Muscle of leg (tissue), 11 donors: ENCODE measurements around the gene EHMT1. TPM values are rescaled to one million over a fixed set of nuclear protein-coding genes. Genes with fewer than 3 reads are reported as not detected.

Source experiments
- DNase-seq: peaks from one replicate; pipeline ENCODE4 v3.0.0; 2013
- H3K27ac ChIP-seq: one replicate; pipeline ENCODE4 v1.5.1; 2013; ENCODE audit warnings: mild to moderate bottlenecking, low read length, control low read depth
- H3K27me3 ChIP-seq: one replicate; pipeline ENCODE4 v1.6.1; 2013; ENCODE audit warnings: low read length; ENCODE audit not compliant: control insufficient read depth, insufficient read depth
- H3K36me3 ChIP-seq: one replicate; pipeline ENCODE4 v1.6.1; 2013; ENCODE audit warnings: low read length; ENCODE audit not compliant: control insufficient read depth, insufficient read depth
- H3K4me1 ChIP-seq: one replicate; pipeline ENCODE4 v1.6.1; 2013; ENCODE audit warnings: low read length; ENCODE audit not compliant: control insufficient read depth, insufficient read depth
- H3K4me3 ChIP-seq: one replicate; pipeline ENCODE4 v1.5.1; 2013; ENCODE audit warnings: low read length, control low read depth
- H3K9me3 ChIP-seq: replicated peaks from 2 replicates; pipeline ENCODE4 v1.6.1; 2013; ENCODE audit warnings: low read depth, low read length; ENCODE audit not compliant: control insufficient read depth
- WGBS: methylation state at CpG from one replicate; pipeline ENCODE4 v1.1.5; 2013; ENCODE audit warnings: missing lambda C conversion rate; ENCODE audit not compliant: insufficient coverage; 5-methylcytosine and 5-hydroxymethylcytosine counted together
- polyA plus RNA-seq, 8 donors: library from polyadenylated mRNA; unstranded; fragments of 120-200 nt; gene quantifications; one replicate each; pipeline versions ENCODE4 v1.2.1 to v1.2.3, GENCODE V29; 2013; ENCODE audit warnings: inconsistent platforms in 1 of 8, low replicate concordance in 1 of 8; ENCODE audit not compliant: insufficient read length in 8 of 8, insufficient read depth in 1 of 8
- total RNA-seq: library from RNA; stranded (reverse); fragments of 120-200 nt; gene quantifications from one replicate; pipeline ENCODE4 v1.2.4, GENCODE V29; 2013

The EHMT1 gene
- total and polyA plus RNA-seq, 9 donors: 29.9 to 59.7 (median 47.7) TPM

DNA sequence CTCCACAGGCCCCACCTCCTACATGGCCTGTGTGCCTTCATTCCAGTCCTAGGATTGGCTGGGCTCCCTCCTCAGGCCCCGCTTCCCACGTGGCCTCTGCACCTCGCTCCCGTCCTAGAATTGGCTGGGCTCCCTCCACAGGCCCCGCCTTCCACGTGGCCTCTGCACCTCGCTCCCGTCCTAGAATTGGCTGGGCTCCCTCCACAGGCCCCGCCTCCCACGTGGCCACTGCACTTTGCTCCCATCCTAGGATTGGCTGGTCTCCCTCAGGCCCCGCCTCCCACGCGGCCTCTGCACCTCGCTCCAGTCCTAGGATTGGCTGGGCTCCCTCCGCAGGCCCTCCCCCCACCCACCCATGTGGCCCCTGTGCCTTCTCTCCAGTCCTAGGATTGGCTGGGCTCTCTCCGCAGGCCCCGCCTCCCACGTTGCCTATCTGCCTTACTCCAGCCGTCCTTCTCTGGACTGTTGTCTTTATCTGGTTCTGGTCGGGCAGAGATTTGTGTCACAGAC, 213.4 kb downstream of the EHMT1 start:
- no peak overlapping the region for H3K4me3 ChIP-seq
- no peaks in the 10 kb centered on the region for H3K27me3 ChIP-seq
- peaks cover 69% of the 10 kb centered on the region for H3K36me3 ChIP-seq
- H3K4me1 ChIP-seq: no peaks in the 10 kb centered on the region
- H3K27ac ChIP-seq: no peak overlapping the region
- H3K9me3 ChIP-seq: no peaks in the 10 kb centered on the region
- DNase-seq: no peak
- 90% methylated on average over 20 of the region's 20 CpGs for WGBS

DNA sequence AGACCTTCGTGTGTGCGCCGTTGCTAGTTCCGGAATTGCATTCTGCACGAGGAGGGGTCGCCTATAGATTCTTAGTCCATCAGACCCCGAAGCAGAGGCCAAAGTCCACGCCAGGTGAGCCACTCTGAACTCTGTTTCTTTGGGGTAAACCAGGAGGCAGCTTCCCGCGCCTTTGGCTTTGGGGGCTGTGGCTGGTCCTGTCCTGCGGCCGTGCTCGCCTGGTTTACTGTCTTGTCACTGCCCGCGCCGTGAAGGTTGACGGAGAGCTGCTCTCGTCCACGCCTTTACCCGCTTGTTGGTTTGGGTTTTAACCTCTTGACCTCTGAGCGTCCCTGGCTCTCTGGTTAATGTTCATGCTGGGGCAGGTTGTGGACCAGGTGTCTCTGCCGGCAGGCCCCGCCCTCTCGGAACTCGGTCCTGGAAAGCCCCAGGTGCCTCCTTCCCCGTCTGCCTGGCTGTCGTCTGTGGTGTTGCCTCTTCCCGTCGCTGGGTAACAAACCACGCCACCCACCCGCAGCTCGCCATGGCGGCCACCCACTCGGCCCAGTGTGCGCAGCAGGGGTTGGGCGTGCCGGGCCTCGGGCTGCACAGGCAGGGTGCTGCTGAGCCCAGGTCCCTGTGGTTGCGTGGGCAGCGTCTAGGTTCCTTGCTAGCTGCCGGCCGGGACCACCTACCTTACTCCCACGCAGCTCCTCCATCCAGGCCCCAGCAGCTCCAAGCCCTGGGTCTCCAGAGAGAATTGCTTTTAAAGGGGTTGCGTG, 214.2 kb downstream of the EHMT1 start:
- H3K27me3 ChIP-seq: no peaks in the 10 kb centered on the region
- H3K4me1 ChIP-seq: no peaks in the 10 kb centered on the region
- H3K36me3 ChIP-seq: peaks cover 65% of the 10 kb centered on the region
- H3K27ac ChIP-seq: no peak overlapping the region
- no peaks in the 10 kb centered on the region for H3K9me3 ChIP-seq
- 95% methylated on average over 35 of the region's 44 CpGs for WGBS
- DNase-seq: no peak
- H3K4me3 ChIP-seq: no peak overlapping the region

DNA sequence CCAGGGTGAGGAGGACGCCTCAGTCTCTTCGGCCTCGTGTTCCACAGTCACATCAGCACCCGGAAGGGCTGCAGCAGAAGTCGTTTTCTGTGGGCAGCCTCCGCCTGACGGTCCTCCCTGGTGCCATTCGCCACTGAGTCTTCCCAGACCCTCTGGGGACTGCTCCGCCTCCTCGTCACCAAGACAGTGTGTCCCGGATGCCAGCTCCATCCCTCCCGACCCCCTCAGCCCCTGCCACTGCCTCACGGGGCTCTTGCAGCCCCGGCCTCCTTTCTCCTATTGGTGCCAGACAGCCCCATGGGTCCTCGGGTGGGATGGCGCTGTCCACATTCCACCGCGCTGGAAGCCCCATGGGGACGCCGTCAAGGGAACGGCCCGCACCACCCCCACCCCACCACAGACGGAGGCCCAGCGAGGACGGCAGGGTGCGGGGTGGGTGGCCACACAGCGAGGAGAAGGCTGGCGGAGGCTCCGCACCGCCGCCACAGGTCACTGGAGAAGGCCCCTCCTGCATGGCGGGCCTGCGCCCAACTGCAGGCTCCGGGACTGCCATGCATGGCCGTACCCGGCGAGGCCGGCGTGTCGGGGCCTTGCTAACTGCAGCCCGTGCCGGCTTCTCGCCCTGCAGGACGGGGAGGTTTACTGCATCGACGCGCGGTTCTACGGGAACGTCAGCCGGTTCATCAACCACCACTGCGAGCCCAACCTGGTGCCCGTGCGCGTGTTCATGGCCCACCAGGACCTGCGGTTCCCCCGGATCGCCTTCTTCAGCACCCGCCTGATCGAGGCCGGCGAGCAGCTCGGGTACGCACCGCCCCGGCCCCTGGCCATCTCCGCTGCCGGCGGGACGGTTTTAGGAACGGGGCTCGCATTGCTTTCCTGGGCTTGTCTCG, 215.2 kb downstream of the EHMT1 start:
- peaks cover 64% of the 10 kb centered on the region for H3K36me3 ChIP-seq
- H3K4me3 ChIP-seq: no peak overlapping the region
- H3K27me3 ChIP-seq: no peaks in the 10 kb centered on the region
- no peak overlapping the region for H3K27ac ChIP-seq
- no peak for DNase-seq
- peaks cover 4% of the 10 kb centered on the region for H3K9me3 ChIP-seq
- H3K4me1 ChIP-seq: no peaks in the 10 kb centered on the region
- WGBS: 94% methylated on average over 71 of the region's 73 CpGs

DNA sequence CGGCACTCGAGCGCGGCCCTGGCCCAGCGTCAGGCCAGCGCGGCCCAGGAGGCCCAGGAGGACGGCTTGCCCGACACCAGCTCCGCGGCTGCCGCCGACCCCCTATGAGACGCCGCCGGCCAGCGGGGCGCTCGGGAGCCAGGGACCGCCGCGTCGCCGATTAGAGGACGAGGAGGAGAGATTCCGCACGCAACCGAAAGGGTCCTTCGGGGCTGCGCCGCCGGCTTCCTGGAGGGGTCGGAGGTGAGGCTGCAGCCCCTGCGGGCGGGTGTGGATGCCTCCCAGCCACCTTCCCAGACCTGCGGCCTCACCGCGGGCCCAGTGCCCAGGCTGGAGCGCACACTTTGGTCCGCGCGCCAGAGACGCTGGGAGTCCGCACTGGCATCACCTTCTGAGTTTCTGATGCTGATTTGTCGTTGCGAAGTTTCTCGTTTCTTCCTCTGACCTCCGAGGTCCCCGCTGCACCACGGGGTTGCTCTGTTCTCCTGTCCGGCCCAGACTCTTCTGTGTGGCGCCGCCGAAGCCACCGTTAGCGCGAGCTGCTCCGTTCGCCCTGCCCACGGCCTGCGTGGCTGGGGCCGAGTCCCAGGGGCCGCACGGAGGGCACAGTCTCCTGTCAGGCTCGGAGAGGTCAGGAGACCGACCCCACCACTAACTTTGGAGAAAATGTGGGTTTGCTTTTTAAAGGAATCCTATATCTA, 216.2 kb downstream of the EHMT1 start:
- Histone ChIP-seq H3K9me3 (peaks cover 4% of the 10 kb centered on the region), H3K4me1 (no peaks in the 10 kb centered on the region), H3K27ac (no peak overlapping the region), H3K4me3 (no peak overlapping the region), H3K36me3 (peaks cover 57% of the 10 kb centered on the region), H3K27me3 (no peaks in the 10 kb centered on the region)
- DNase-seq: no peak
- 94% methylated on average over 64 of the region's 66 CpGs for WGBS

DNA sequence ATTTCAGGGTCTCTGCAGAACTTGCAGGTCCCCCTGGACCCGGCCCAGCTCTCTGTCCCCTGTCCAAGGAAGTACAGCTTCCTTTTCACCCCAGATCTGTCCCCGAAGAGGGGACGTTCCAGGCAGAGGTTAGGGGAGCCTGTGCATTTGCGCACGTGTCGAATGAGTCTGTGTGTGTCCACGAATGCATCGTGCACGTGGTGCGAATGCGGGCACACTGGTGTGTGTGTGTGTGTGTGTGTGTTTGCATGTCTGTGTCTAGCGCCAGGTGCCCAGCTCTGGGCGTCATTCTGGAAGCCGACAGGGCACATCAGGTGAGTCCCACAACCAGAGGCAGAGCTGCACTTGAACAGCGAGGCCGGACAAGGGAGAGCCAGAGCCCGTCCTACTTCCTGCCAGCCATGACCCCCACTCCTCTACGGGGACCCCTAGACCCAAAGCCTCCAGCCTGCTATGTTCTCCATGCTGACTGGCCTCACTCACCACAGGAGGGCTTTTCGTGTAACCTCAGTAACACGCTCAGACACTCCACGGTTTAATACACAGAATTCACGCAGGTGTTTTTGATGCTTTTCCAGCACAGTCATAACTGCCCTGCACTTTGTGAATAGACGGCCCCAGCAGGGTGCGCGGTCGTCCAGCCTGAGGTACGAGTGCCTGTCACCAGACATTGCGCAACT, 217.5 kb downstream of the EHMT1 start:
- WGBS: 81% methylated on average over 26 of the region's 28 CpGs
- Histone ChIP-seq H3K27me3 (no peaks in the 10 kb centered on the region), H3K27ac (no peak overlapping the region), H3K36me3 (peaks cover 51% of the 10 kb centered on the region), H3K9me3 (peaks cover 4% of the 10 kb centered on the region), H3K4me1 (no peaks in the 10 kb centered on the region), H3K4me3 (no peak overlapping the region)
- DNase-seq: no peak

DNA sequence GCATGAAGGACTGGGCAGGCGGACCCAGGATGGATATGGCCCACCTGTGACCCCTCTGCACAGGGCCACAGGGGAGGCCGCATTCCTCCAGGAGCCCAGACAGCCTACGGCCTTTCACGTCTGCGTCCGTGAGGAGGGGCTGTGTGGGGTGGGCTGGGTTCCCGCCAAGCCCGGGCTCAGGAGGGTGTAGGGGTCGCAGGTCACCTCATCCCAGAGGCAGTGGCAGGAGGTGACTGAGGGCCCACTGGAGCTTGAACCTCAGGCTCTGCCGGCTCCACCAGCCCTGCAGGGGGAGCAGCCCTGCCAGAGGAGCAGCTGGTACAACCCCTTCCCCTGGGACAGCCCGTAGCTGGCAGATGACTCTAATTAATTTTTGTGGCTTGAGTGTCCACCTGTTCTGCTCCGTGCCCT, 218.0 kb downstream of the EHMT1 start:
- no peaks in the 10 kb centered on the region for H3K27me3 ChIP-seq
- peaks cover 46% of the 10 kb centered on the region for H3K36me3 ChIP-seq
- no peak overlapping the region for H3K27ac ChIP-seq
- WGBS: 69% methylated on average over 11 of the region's 12 CpGs
- no peak overlapping the region for H3K4me3 ChIP-seq
- DNase-seq: no peak
- H3K4me1 ChIP-seq: no peaks in the 10 kb centered on the region
- peaks cover 4% of the 10 kb centered on the region for H3K9me3 ChIP-seq

DNA sequence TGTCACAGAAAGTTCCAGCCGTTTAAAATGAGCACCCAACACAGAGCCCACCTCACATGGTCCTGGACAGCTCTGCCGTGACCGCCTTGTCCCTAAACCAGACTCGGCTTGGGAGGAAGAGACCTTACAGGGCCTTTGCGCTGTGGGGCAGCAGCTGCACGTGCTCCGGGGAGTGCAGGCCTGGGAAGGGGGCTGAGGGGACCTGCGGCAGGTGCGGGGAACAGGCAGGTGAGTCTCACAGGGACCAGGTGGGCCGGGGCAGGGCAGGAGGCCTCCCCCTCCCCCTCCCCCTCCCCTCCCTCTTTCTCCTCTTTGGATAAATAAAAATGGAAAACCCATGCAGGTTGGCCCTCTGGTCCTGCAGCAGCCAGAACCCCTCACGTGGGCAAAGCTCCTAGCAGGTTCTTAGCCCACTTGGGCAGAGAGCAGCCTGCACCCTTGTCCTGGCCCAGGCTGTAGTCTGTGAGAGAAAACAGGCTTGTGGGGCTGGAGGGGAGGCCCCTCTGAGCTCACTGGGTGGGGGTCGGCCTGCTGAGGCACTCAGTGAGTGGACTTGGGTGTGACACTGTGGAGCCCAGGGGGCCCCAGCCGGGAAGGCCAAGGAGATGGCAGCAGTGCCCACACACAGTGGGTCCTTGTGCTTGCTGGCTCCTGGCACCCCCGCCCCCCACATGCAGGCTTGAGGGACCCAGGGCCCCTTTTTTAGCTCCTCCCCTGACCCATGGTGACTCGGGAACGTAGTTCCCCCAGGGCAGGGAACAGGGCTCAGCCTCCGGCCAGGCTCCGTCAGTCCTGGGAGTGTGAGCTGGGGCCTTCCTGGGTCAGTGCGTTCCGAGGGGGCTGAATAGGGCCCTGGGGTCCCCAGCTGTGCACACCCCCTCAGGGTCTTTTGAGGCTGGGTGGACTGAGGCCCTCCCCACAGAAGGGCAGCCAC, 218.8 kb downstream of the EHMT1 start:
- Histone ChIP-seq H3K9me3 (peaks cover 4% of the 10 kb centered on the region), H3K27me3 (no peaks in the 10 kb centered on the region), H3K36me3 (peaks cover 41% of the 10 kb centered on the region), H3K27ac (no peak overlapping the region), H3K4me1 (no peaks in the 10 kb centered on the region), H3K4me3 (no peak overlapping the region)
- WGBS: 84% methylated on average over 11 of the region's 20 CpGs
- no peak for DNase-seq

DNA sequence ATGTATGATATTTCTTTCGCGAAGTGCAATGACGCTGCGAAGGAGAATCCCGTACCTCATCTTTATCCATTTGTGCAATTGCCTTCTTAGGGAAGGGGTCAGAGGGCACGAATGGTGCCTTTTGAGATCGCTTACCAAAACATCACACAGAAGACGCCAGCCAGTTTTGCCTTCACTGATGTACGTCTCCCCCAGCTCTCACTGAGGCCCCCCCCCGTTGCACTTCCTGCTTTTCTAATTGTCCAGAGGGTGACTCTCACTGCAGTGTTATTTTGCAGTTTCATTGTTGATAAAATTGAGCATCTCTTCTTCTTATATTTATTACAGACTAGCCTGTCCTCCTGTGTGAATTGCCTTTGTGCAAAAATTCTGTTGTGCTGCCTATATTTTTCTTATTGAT, 219.8 kb downstream of the EHMT1 start:
- Histone ChIP-seq H3K27me3 (no peaks in the 10 kb centered on the region), H3K4me1 (no peaks in the 10 kb centered on the region), H3K27ac (no peak overlapping the region), H3K9me3 (peaks cover 4% of the 10 kb centered on the region), H3K4me3 (no peak overlapping the region), H3K36me3 (peaks cover 31% of the 10 kb centered on the region)
- no peak for DNase-seq
- 95% methylated on average over 8 of the region's 10 CpGs for WGBS

DNA sequence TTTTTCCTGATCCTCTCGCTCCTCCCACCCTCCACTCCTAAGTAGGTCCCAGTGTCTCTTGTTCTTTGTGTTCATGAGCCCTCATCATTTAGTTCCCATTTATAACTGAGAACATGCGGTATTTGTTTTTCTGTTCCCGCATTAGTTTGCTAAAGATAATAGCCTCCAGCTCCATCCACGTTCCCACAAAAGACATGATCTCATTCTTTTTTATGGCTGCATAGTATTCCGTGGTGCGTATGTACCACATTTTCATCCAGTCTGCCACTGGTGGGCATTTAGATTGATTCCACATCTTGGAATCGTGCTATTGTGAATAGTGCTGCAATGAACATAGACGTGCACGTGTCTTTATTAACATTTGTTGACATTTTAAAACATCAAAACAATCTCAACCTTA, 224.6 kb downstream of the EHMT1 start:
- no peak for DNase-seq
- no peak overlapping the region for H3K4me3 ChIP-seq

More for the DNA sequence above, 224.6 kb downstream of the EHMT1 start:
- H3K27me3 ChIP-seq: no peaks in the 10 kb centered on the region
- H3K36me3 ChIP-seq: no peaks in the 10 kb centered on the region
- H3K4me1 ChIP-seq: no peaks in the 10 kb centered on the region
- 95% methylated on average over 6 of the region's 9 CpGs for WGBS
- H3K9me3 ChIP-seq: peaks cover 4% of the 10 kb centered on the region
- no peak overlapping the region for H3K27ac ChIP-seq
